Epithelial cell of prostate (primary cell): ENCODE results near the gene ALOX12.
"Not testable (repeated sequence)": the region's sequence is repeated elsewhere in the genome, so short reads cannot be mapped to it uniquely, and the experiment has no call there.

ENCODE experiments used
- DNase-seq: peaks from one replicate; pipeline ENCODE4 v3.0.0-alpha.2; 2011; ENCODE audit warnings: low read depth, low spot score
- H3K27ac ChIP-seq: fragments of 450-650 bp; 2 replicates; pipeline ENCODE4 v1.5.1; 2017; ENCODE audit warnings: mild to moderate bottlenecking

The ALOX12 gene, protein sequence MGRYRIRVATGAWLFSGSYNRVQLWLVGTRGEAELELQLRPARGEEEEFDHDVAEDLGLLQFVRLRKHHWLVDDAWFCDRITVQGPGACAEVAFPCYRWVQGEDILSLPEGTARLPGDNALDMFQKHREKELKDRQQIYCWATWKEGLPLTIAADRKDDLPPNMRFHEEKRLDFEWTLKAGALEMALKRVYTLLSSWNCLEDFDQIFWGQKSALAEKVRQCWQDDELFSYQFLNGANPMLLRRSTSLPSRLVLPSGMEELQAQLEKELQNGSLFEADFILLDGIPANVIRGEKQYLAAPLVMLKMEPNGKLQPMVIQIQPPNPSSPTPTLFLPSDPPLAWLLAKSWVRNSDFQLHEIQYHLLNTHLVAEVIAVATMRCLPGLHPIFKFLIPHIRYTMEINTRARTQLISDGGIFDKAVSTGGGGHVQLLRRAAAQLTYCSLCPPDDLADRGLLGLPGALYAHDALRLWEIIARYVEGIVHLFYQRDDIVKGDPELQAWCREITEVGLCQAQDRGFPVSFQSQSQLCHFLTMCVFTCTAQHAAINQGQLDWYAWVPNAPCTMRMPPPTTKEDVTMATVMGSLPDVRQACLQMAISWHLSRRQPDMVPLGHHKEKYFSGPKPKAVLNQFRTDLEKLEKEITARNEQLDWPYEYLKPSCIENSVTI

DNA sequence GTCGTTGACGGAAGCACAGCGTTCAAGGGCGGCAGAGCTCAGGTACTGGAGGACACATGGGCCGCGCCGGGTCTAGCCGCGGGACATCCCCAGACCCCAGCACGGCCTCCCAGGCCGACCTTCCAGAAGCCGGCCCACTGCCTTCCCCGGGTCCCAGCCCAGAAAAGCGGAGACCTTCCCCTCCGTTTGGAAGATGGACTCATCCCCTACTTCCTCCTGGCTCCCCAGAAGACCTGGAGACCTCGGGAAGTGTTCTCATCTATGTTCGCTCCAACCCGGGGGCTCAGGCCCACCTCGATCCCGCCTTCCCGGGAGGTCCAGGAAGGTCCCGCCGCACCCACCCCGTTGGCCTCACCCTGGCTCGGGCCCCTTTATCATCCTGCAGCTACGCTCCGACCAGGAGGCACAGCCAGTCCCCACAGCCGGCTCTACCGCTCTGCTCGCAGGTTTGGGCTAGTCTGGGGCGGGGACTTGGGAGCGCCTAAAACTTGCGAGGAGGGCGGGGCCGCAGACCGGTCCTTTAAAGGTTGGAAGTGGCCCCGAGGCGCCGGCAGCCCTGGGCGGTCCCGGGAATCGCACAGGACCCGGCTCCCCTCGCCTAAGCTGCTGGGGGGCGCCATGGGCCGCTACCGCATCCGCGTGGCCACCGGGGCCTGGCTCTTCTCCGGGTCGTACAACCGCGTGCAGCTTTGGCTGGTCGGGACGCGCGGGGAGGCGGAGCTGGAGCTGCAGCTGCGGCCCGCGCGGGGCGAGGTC lies at the start of gene ALOX12:
Gene ALOX12 (plus strand): TSS at position 550 of the 756 bp plus-strand sequence. CDS start 69 bp downstream, at position 619.
- DNase-seq: no peak
- no peak within 1 kb of the TSS for H3K27ac ChIP-seq

DNA sequence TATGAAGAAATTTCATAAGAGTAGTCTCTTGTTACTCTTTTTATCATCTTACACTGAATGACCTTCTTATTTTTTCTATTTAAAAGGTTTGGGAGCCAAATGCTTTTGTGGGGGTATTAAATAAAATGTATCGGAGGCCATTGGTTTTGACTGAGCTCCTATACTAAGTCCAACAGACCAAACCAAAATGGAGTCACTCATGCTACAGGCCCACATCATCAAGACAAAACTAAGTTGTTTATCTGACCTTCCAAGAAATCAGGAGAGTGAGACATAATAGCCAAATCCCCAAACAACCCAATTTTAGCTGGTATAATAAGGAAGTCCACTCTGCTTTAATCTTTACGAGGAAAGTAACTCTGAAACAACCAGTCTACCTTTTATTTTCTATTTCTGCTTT lies 48.1 kb upstream of the ALOX12 start:
- peak overlapping the region; percentile 15 for H3K27ac ChIP-seq
- DNase-seq: no peak

DNA sequence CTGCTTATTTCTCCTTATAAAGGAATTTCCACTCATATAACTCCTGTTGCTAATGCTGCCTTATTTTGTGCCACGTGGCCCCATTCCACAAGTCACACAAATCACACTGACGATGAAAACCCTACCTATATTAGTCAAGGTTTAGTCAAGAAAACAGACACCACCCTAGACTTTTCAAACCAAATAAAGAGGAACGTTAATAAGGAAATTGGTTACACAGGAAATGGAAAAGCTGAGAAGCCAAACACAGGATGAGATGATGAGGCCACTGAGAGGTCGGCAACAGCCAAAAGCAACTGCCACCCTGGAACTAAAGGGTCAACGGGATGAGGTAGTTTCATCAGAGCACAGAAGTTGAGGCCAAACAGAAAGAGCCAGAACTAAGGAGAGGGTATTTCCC lies 47.3 kb upstream of the ALOX12 start:
- H3K27ac ChIP-seq: peak overlapping the region; percentile 15
- DNase-seq: no peak

GRCh38 chr17:6948976-6949375 lies 46.9 kb upstream of the ALOX12 start:
- DNase-seq: no peak
- H3K27ac ChIP-seq: peak overlapping the region; percentile 15

DNA sequence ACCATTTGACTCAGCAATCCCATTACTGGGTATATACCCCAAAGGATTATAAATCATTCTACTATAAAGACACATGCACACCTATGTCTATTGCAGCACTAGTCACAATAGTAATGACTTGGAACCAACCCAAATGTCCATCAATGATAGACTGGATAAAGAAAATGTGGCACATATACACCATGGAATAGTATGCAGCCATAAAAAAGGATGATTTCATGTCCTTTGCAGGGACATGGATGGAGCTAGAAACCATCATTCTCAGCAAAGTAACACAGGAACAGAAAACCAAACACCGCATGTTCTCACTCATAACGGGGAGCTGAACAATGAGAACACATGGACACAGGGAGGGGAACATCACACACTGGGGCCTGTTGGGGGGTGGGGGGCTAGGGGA lies 44.9 kb upstream of the ALOX12 start:
- DNase-seq, H3K27ac ChIP-seq: not testable (repeated sequence)

DNA sequence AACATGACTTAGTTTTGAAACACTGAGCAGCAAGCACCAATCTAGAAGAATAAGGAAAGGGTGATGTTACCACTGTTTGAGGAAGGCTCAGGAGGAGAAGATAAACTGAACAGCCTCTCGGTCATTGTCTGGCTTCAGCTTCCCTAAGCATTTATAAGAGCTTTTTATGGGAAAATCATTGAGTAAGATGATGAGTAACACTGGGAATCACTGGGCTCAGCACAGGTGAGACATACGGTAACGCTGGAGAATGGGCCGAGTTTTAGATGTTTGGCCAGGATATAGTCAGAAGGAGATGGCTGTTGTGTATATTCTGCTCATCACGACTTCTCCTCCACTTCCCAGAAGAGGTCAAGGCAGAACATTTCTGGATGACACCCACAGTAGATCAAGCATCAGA lies 42.2 kb upstream of the ALOX12 start:
- no peak for DNase-seq
- H3K27ac ChIP-seq: no peak overlapping the region

GRCh38 chr17:6959700-6960099 lies 36.1 kb upstream of the ALOX12 start:
- H3K27ac ChIP-seq: no peak overlapping the region
- no peak for DNase-seq

DNA sequence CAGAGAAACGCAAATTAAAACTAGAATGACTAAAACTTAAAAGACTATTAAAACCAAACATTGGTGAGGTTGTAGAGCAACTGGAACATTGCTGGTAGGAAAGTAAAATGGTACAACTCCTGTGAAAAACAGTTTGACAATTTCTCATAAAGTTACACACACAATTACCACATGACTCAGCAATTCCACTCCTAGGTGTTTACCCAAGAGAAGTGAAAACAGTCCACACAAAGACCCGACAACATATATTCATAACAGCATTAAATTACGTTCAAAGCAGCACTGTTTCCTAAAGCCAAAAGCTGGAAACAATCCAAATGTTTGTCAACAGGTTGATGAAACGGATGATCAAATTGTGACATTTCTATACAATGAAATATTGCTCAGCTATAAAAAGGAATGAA lies 26.5 kb upstream of the ALOX12 start:
- DNase-seq: no peak
- H3K27ac ChIP-seq: no peak overlapping the region

- H3K27ac ChIP-seq: no peak overlapping the region
- DNase-seq: no peak
Observed at GRCh38 chr17:6970992-6971391, 24.9 kb upstream of the ALOX12 start.

DNA sequence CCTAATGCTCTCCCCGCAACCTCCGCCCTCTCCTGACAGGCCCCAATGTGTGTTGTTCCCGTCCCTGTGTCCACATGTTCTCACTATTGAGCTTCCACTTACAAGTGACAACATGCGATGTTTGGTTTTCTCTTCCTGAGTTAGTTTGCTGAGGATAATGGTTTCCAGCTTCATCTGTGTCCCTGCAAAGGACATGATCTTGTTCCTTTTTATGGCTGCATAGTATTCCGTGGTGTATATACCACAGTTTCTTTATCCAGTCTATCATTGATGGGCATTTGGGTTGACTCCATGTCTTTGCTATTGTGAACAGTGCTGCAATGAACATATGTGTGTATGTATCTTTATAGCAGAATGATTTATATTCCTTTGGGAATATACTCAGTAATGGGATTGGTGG lies 16.4 kb upstream of the ALOX12 start:
- not testable (repeated sequence) for H3K27ac ChIP-seq, DNase-seq

- no peak for DNase-seq
Observed at GRCh38 chr17:6981426-6981825, 14.4 kb upstream of the ALOX12 start.

GRCh38 chr17:6985266-6985665 lies 10.6 kb upstream of the ALOX12 start:
- no peak for DNase-seq

More at GRCh38 chr17:6981426-6981825, 14.4 kb upstream of the ALOX12 start:
- H3K27ac ChIP-seq: no peak overlapping the region

GRCh38 chr17:6986676-6987075 lies 9.2 kb upstream of the ALOX12 start:
- H3K27ac ChIP-seq: no peak overlapping the region

More at GRCh38 chr17:6985266-6985665, 10.6 kb upstream of the ALOX12 start:
- H3K27ac ChIP-seq: no peak overlapping the region

DNA sequence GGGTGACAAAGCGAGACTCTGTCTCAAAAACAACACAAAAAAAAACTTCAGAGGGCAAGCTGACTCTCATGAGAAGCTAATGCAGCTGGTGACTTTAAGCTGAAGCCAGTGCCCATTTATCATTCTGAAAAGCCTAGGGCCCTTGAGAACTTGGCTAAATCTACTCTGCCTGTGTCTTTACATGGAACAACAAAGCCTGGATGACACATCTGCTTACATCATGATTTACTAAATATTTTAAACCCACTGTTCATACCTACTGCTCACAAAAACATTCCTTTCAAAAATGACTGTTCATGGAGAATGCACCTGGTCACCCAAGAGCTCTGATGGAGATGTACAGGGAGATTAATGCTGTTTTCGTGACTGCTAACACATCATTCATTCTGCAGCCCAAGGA lies 6.1 kb upstream of the ALOX12 start:
- H3K27ac ChIP-seq: no peak overlapping the region

More at GRCh38 chr17:6986676-6987075, 9.2 kb upstream of the ALOX12 start:
- DNase-seq: no peak

DNA sequence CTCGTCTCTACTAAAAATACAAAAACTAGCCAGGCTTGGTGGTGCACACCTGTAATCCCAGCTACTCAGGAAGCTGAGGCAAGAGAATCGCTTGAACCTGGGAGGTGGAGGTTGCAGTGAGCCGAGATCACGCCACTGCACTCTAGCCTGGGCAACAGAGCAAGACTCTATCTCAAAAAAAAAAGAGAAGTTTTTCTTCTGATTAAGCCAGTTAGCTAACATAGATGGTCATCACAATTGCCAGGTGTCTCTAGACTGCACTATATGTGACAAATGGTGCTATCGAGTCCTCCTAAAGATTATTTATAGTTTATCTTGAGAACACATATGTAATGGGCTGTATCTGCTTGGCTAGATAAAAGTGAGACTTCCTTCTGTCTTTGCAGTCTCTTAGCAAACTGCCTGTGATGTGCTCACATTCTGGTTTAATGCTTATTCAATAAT lies 2.2 kb upstream of the ALOX12 start:
- not testable (repeated sequence) for DNase-seq, H3K27ac ChIP-seq

More for the DNA sequence above, 6.1 kb upstream of the ALOX12 start:
- no peak for DNase-seq

DNA sequence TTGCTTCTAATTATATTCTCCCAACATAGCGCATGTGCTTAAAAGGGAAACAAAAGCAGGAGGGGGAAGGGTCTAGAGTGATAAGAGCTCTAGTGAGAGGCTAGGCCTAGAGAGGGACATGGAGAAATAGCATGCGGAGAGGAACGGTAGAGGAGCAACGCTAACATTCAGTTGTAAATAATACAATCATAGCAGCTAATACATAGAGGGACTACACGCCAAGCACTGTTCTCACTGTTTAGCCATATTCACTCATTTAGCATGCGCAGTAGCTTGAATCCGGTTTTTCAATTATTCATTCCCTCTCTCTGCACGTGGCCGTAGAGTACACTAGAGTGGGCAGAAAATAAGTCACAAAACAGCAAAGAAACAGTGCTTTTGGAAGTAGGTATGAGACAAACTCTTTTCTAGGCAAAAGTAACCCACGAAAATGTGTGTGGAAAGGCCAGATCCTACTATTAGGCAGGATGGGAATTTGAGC lies 1.7 kb upstream of the ALOX12 start:
- DNase-seq: no peak
- H3K27ac ChIP-seq: no peak overlapping the region

GRCh38 chr17:6994666-6995256 lies 1.1 kb upstream of the ALOX12 start:
- no peak overlapping the region for H3K27ac ChIP-seq
- DNase-seq: no peak

GRCh38 chr17:6996256-6997011 lies 585 bp downstream of the ALOX12 start:
- no peak overlapping the region for H3K27ac ChIP-seq
- no peak for DNase-seq

- H3K27ac ChIP-seq: no peak overlapping the region
- DNase-seq: no peak
Observed at GRCh38 chr17:6997171-6997570, 1.3 kb downstream of the ALOX12 start.
